HG02981 (cell line): ENCODE measurements around the gene FLNB.

Experiments used
- ATAC-seq: cut with Tn5 transposase; IDR thresholded peaks from one replicate; pipeline ENCODE4 v1.9.1; 2021; ENCODE audit warnings: mild to moderate bottlenecking, moderate library complexity; ENCODE audit not compliant: unreplicated experiment

Gene FLNB

GRCh38 chr3:58176827-58177489, 168.7 kb downstream of the FLNB start:
- ATAC-seq: no peak

- ATAC-seq: peak; percentile 67
Observed at GRCh38 chr3:58177747-58178527, 169.7 kb downstream of the FLNB start.

- no peak for ATAC-seq
Observed at GRCh38 chr3:58178528-58179234, 170.5 kb downstream of the FLNB start.

- no peak for ATAC-seq
Observed at GRCh38 chr3:58179235-58180098, 171.2 kb downstream of the FLNB start.

GRCh38 chr3:58180099-58180880, 172.1 kb downstream of the FLNB start:
- ATAC-seq: no peak

GRCh38 chr3:58180940-58181587, 172.8 kb downstream of the FLNB start:
- ATAC-seq: no peak

GRCh38 chr3:58183221-58183620, 175.0 kb downstream of the FLNB start:
- ATAC-seq: no peak

- no peak for ATAC-seq
Observed at GRCh38 chr3:58183891-58184290, 175.7 kb downstream of the FLNB start.

GRCh38 chr3:58184309-58184981, 176.2 kb downstream of the FLNB start:
- no peak for ATAC-seq

- ATAC-seq: no peak
Observed at GRCh38 chr3:58184982-58185360, 176.7 kb downstream of the FLNB start.

GRCh38 chr3:58188173-58188564, 179.9 kb downstream of the FLNB start:
- ATAC-seq: no peak

GRCh38 chr3:58188921-58189451, 180.8 kb downstream of the FLNB start:
- ATAC-seq: no peak

- ATAC-seq: no peak
Observed at GRCh38 chr3:58189691-58190090, 181.5 kb downstream of the FLNB start.

- ATAC-seq: no peak
Observed at GRCh38 chr3:58190291-58190690, 182.1 kb downstream of the FLNB start.

- no peak for ATAC-seq
Observed at GRCh38 chr3:58190882-58191281, 182.7 kb downstream of the FLNB start.

GRCh38 chr3:58191361-58191991, 183.3 kb downstream of the FLNB start:
- ATAC-seq: no peak

- ATAC-seq: no peak
Observed at GRCh38 chr3:58192069-58192468, 183.8 kb downstream of the FLNB start.

GRCh38 chr3:58193682-58194407, 185.6 kb downstream of the FLNB start:
- no peak for ATAC-seq
